T-cell (primary cell): Measurements from ENCODE around the gene STEAP3. TPM values are rescaled to one million over a fixed set of nuclear protein-coding genes. Genes with fewer than 3 reads are reported as not detected.

Experiments
- ATAC-seq, 4 experiments: fragments of 200-7000 bp in 3 of 4; fragments of 150-1000 bp in 1 of 4; cut with Tn5 transposase; replicated peaks in 1 of 4; 1 replicate in 3 of 4; 2 replicates in 1 of 4; pipeline ENCODE4 v1.10.0; 2021; ENCODE audit warnings: moderate library complexity in 3 of 4, mild to moderate bottlenecking in 2 of 4, moderate number of reproducible peaks in 1 of 4
- CTCF ChIA-PET, 2 donors: fragments of 300-600 bp; sonication (Branson Sonifier 250); formaldehyde crosslinking; loops; one replicate each; lab custom pipeline; 2022; ENCODE audit warnings: antibody characterized with exemption in 2 of 2; lab: Charles Lee
- POLR2A ChIA-PET, 2 donors: fragments of 300-600 bp; sonication (Branson Sonifier 250); formaldehyde crosslinking; loops; one replicate each; lab custom pipeline; 2022; ENCODE audit warnings: antibody characterized with exemption in 2 of 2; lab: Charles Lee
- DNase-seq, 35 experiments: peaks; one replicate each; pipeline versions ENCODE4 v3.0.0 to v3.0.0-alpha.2; 2013 to 2023
- H3K27ac ChIP-seq: one replicate; pipeline ENCODE4 v1.5.1; 2013; ENCODE audit warnings: low read length
- H3K27me3 ChIP-seq, 2 experiments: replicated peaks in 1 of 2; 1 replicate in 1 of 2; 2 replicates in 1 of 2; pipeline versions ENCODE4 v1.6.1 to v1.7.0; 2013; ENCODE audit warnings: low read length in 1 of 2, mixed read lengths in 1 of 2; ENCODE audit not compliant: control insufficient read depth in 2 of 2, insufficient read depth in 2 of 2; ENCODE audit errors: extremely low read depth in 1 of 2
- H3K36me3 ChIP-seq, 2 donors: 1 replicate in 1 of 2; 2 replicates in 1 of 2; pipeline versions ENCODE4 v1.6.1 to v1.7.0; 2013; ENCODE audit warnings: low read length in 1 of 2; ENCODE audit not compliant: control insufficient read depth in 2 of 2, insufficient read depth in 1 of 2; ENCODE audit errors: extremely low read depth in 1 of 2
- H3K4me1 ChIP-seq, 2 experiments: 1 replicate in 1 of 2; 2 replicates in 1 of 2; pipeline versions ENCODE4 v1.6.1 to v1.7.0; 2013; ENCODE audit warnings: low read length in 2 of 2, mixed read lengths in 1 of 2; ENCODE audit not compliant: insufficient read depth in 2 of 2, control insufficient read depth in 1 of 2; ENCODE audit errors: extremely low read depth in 1 of 2
- H3K4me3 ChIP-seq, 2 donors: 1 replicate in 1 of 2; 2 replicates in 1 of 2; pipeline versions ENCODE4 v1.5.1 to v1.7.0; 2013; ENCODE audit warnings: mild to moderate bottlenecking in 2 of 2, low read length in 1 of 2, moderate library complexity in 1 of 2; ENCODE audit not compliant: control insufficient read depth in 1 of 2; ENCODE audit errors: extremely low read depth in 1 of 2
- H3K9me3 ChIP-seq: 2 replicates; pipeline ENCODE4 v1.7.0; 2013
- H3K27ac Mint-ChIP-seq, 2 donors: one replicate each; pipeline ENCODE4 v1.8.0; 2020 to 2021; ENCODE audit warnings: mild to moderate bottlenecking in 2 of 2, mixed read lengths in 2 of 2
- H3K27me3 Mint-ChIP-seq, 2 donors: one replicate each; pipeline ENCODE4 v1.8.0; 2021 to 2022; ENCODE audit warnings: mixed read lengths in 2 of 2
- H3K36me3 Mint-ChIP-seq: one replicate; pipeline ENCODE4 v1.8.0; 2021; ENCODE audit warnings: mixed read lengths
- H3K4me1 Mint-ChIP-seq, 3 donors: one replicate each; pipeline ENCODE4 v1.8.0; 2020 to 2022; ENCODE audit warnings: mixed read lengths in 3 of 3, mild to moderate bottlenecking in 1 of 3
- H3K4me3 Mint-ChIP-seq, 3 donors: one replicate each; pipeline ENCODE4 v1.8.0; 2020 to 2022; ENCODE audit warnings: mild to moderate bottlenecking in 3 of 3, mixed read lengths in 3 of 3, moderate library complexity in 3 of 3
- H3K9me3 Mint-ChIP-seq, 3 donors: one replicate each; pipeline ENCODE4 v1.8.0; 2020 to 2022; ENCODE audit warnings: mixed read lengths in 3 of 3
- WGBS: methylation state at CpG from one replicate; pipeline ENCODE4 v1.1.5; 2013; ENCODE audit warnings: missing lambda C conversion rate; ENCODE audit not compliant: insufficient coverage; 5-methylcytosine and 5-hydroxymethylcytosine counted together
- total RNA-seq, 35 experiments: library from RNA in 6 of 35; stranded (reverse) in 6 of 35; fragments of 120-200 nt in 1 of 35; gene quantifications; one replicate each; pipeline versions ENCODE4 v1.2.1 to v1.2.4 and lab custom pipeline; 2013 to 2026

Gene STEAP3
- total RNA-seq, 5 donors from 2014 or later (not counting 1 experiment from before 2014, with no cell fraction given) = 0.20 to 0.46 (median 0.23) TPM

- H3K4me1 ChIP-seq = no peaks in the 10 kb centered on the region
- H3K27ac ChIP-seq = no peak overlapping the region
- Mint-ChIP-seq H3K27me3 (peaks cover 0 to 6% of the 10 kb centered on the region in 2 donors), H3K4me3 (no peak overlapping the region), H3K36me3 (no peaks in the 10 kb centered on the region), H3K4me1 (no peaks in the 10 kb centered on the region), H3K9me3 (peaks cover 0 to 3% (median 0%) of the 10 kb centered on the region in 3 donors), H3K27ac (no peak overlapping the region)
- DNase-seq (no peak), ATAC-seq (no peak)
- 94% methylated on average over 28 of the region's 29 CpGs for WGBS
- H3K9me3 ChIP-seq = no peaks in the 10 kb centered on the region
- peaks cover 0 to 20% of the 10 kb centered on the region in 2 experiments for H3K27me3 ChIP-seq
- H3K4me3 ChIP-seq = no peak overlapping the region
- no peaks in the 10 kb centered on the region for H3K36me3 ChIP-seq
- ChIA-PET CTCF (interaction anchor here in 1 of 2 donors (0.8 kb wide), 1 partner anchor 17 kb away, joined by 3 read pairs; no protein-coding TSS in a partner anchor), POLR2A (no interaction called here)
Measured at GRCh38 chr2:119247844-119248271, 24.2 kb downstream of the STEAP3 start.

- CTCF ChIA-PET = no interaction called here
- ATAC-seq (no peak), DNase-seq (no peak)
- no peak overlapping the region for H3K27ac Mint-ChIP-seq
- H3K27me3 Mint-ChIP-seq = peaks cover 0 to 6% of the 10 kb centered on the region in 2 donors
- peaks cover 0 to 3% (median 0%) of the 10 kb centered on the region in 3 donors for H3K9me3 Mint-ChIP-seq
- POLR2A ChIA-PET = no interaction called here
- H3K36me3 Mint-ChIP-seq = no peaks in the 10 kb centered on the region
- H3K4me1 Mint-ChIP-seq = no peaks in the 10 kb centered on the region
- H3K4me3 ChIP-seq = no peak overlapping the region
- H3K36me3 ChIP-seq = no peaks in the 10 kb centered on the region
- no peak overlapping the region for H3K27ac ChIP-seq
- H3K27me3 ChIP-seq = peaks cover 0 to 20% of the 10 kb centered on the region in 2 experiments
- H3K4me1 ChIP-seq = no peaks in the 10 kb centered on the region
- no peaks in the 10 kb centered on the region for H3K9me3 ChIP-seq
- H3K4me3 Mint-ChIP-seq = no peak overlapping the region
- WGBS = 74% methylated on average over 7 of the region's 7 CpGs
Measured at GRCh38 chr2:119248311-119248710, 24.7 kb downstream of the STEAP3 start.

- H3K9me3 Mint-ChIP-seq = peaks cover 0 to 3% (median 0%) of the 10 kb centered on the region in 3 donors
Measured at GRCh38 chr2:119248751-119249150, 25.1 kb downstream of the STEAP3 start.

GRCh38 chr2:119249311-119249710 is 25.7 kb downstream of the STEAP3 start:
- Mint-ChIP-seq H3K4me3 (no peak overlapping the region), H3K9me3 (peaks cover 0 to 3% (median 0%) of the 10 kb centered on the region in 3 donors), H3K4me1 (no peaks in the 10 kb centered on the region), H3K27ac (no peak overlapping the region), H3K27me3 (peaks cover 0 to 6% of the 10 kb centered on the region in 2 donors), H3K36me3 (no peaks in the 10 kb centered on the region)
- Histone ChIP-seq H3K4me1 (no peaks in the 10 kb centered on the region), H3K27ac (no peak overlapping the region), H3K9me3 (no peaks in the 10 kb centered on the region), H3K4me3 (no peak overlapping the region), H3K36me3 (no peaks in the 10 kb centered on the region), H3K27me3 (peaks cover 0 to 20% of the 10 kb centered on the region in 2 experiments)
- POLR2A ChIA-PET = no interaction called here
- ATAC-seq (no peak), DNase-seq (no peak)
- CTCF ChIA-PET = no interaction called here
- WGBS = 63% methylated on average over 3 of the region's 3 CpGs

More at GRCh38 chr2:119248751-119249150, 25.1 kb downstream of the STEAP3 start:
- WGBS = 80% methylated on average over 5 of the region's 5 CpGs
- no peak for DNase-seq
- H3K4me1 ChIP-seq = no peaks in the 10 kb centered on the region
- Mint-ChIP-seq H3K4me1 (no peaks in the 10 kb centered on the region), H3K36me3 (no peaks in the 10 kb centered on the region), H3K27ac (no peak overlapping the region), H3K4me3 (no peak overlapping the region), H3K27me3 (peaks cover 0 to 6% of the 10 kb centered on the region in 2 donors)
- H3K36me3 ChIP-seq = no peaks in the 10 kb centered on the region
- ATAC-seq = no peak
- no peaks in the 10 kb centered on the region for H3K9me3 ChIP-seq
- ChIA-PET POLR2A (no interaction called here), CTCF (no interaction called here)
- peaks cover 0 to 20% of the 10 kb centered on the region in 2 experiments for H3K27me3 ChIP-seq
- H3K27ac ChIP-seq = no peak overlapping the region
- no peak overlapping the region for H3K4me3 ChIP-seq

GRCh38 chr2:119249855-119250717 is 26.5 kb downstream of the STEAP3 start:
- ATAC-seq (no peak), DNase-seq (no peak)
- 78% methylated on average over 8 of the region's 12 CpGs for WGBS
- CTCF ChIA-PET = no interaction called here
- Mint-ChIP-seq H3K36me3 (no peaks in the 10 kb centered on the region), H3K27me3 (peaks cover 0 to 6% of the 10 kb centered on the region in 2 donors), H3K27ac (no peak overlapping the region), H3K9me3 (peaks cover 0 to 3% (median 0%) of the 10 kb centered on the region in 3 donors), H3K4me3 (no peak overlapping the region), H3K4me1 (no peaks in the 10 kb centered on the region)
- no peaks in the 10 kb centered on the region for H3K4me1 ChIP-seq
- H3K36me3 ChIP-seq = no peaks in the 10 kb centered on the region
- no peak overlapping the region for H3K4me3 ChIP-seq
- peaks cover 0 to 20% of the 10 kb centered on the region in 2 experiments for H3K27me3 ChIP-seq
- H3K9me3 ChIP-seq = no peaks in the 10 kb centered on the region
- H3K27ac ChIP-seq = no peak overlapping the region
- POLR2A ChIA-PET = no interaction called here

- POLR2A ChIA-PET = no interaction called here
- H3K27me3 Mint-ChIP-seq = peaks cover 0 to 6% of the 10 kb centered on the region in 2 donors
- Histone ChIP-seq H3K4me3 (no peak overlapping the region), H3K27ac (no peak overlapping the region), H3K36me3 (no peaks in the 10 kb centered on the region), H3K4me1 (no peaks in the 10 kb centered on the region), H3K9me3 (no peaks in the 10 kb centered on the region), H3K27me3 (peaks cover 0 to 16% of the 10 kb centered on the region in 2 experiments)
- CTCF ChIA-PET = no interaction called here
- peaks cover 0 to 3% (median 0%) of the 10 kb centered on the region in 3 donors for H3K9me3 Mint-ChIP-seq
- no peaks in the 10 kb centered on the region for H3K36me3 Mint-ChIP-seq
- no peak for ATAC-seq
- H3K4me3 Mint-ChIP-seq = no peak overlapping the region
- WGBS = 87% methylated on average over 10 of the region's 10 CpGs
- H3K27ac Mint-ChIP-seq = no peak overlapping the region
- no peak for DNase-seq
- no peaks in the 10 kb centered on the region for H3K4me1 Mint-ChIP-seq
Measured at GRCh38 chr2:119250718-119251290, 27.2 kb downstream of the STEAP3 start.
